ENCODE data around the gene SPDYA. TPM values are rescaled to one million over a fixed set of nuclear protein-coding genes. Genes with fewer than 3 reads are reported as not detected.

The SPDYA gene
- polyA plus RNA-seq, 2 of the 4 experiments (the other 2 are of a cell fraction) = 0.14 to 0.49 TPM

DNA sequence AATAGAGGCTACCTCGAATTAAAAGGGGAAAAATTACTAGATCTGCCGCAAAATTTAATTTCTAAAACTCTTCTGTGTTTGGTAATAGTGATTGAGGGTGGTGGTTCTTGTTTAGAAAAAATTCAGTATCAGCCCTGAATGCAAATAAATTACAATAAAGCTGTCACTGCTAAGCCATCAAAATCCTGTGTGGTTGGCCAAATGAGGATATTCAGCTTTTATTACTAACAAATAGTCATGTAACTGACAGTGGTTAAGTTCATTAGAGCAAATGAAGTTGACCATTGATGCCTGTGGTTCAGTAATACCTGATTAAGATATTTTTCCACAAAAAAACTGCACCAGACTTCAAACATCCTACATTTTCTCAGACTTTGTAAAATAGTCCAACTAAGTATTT lies 44.6 kb upstream of the SPDYA start:
- POLR2A ChIA-PET = no interaction called here
- ATAC-seq = no peak
- CTCF ChIA-PET = interaction anchor here (0.9 to 2.2 kb wide), 5 partner anchors 12 to 199 kb away, joined by 3 to 7 read pairs (median 4); partner anchors contain the start of gene PPP1CB
- H3K4me1 ChIP-seq = peaks cover 8% of the 10 kb centered on the region; the same call in 2 of the 3 replicates
- H3K9me3 ChIP-seq = peaks cover 7% of the 10 kb centered on the region; the same call in 1 of the 3 replicates
- FAIRE-seq = no peak
- WGBS (ENCODE audit: missing lambda C conversion rate) = 89% methylated on average over 2 of the region's 2 CpGs
- H3K4me3 ChIP-seq = no peak overlapping the region
- H3K4me2 ChIP-seq = no peak overlapping the region
- no peak overlapping the region for H3K27ac ChIP-seq
- TF ChIP-seq, protein P1, sequence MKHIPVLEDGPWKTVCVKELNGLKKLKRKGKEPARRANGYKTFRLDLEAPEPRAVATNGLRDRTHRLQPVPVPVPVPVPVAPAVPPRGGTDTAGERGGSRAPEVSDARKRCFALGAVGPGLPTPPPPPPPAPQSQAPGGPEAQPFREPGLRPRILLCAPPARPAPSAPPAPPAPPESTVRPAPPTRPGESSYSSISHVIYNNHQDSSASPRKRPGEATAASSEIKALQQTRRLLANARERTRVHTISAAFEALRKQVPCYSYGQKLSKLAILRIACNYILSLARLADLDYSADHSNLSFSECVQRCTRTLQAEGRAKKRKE (CRISPR knock-in tag; IDR thresholded peaks at IDR 0.05; ENCODE audit: low read depth) = no peak
- no peak for TF ChIP-seq SMC3 (IDR thresholded peaks at IDR 0.05)
- TF ChIP-seq ZSCAN20 (CRISPR knock-in tag; IDR thresholded peaks at IDR 0.05) = no peak
- TF ChIP-seq JUN (IDR thresholded peaks at IDR 0.05) = no peak
- TF ChIP-seq RARB (CRISPR knock-in tag; IDR thresholded peaks at IDR 0.05) = no peak
- TF ChIP-seq NFE2L2 (conservative IDR thresholded peaks at IDR 0.05; ENCODE audit: low read length) = no peak
- TF ChIP-seq MAFK (IDR thresholded peaks at IDR 0.05; ENCODE audit: partially characterized antibody) = no peak
- TF ChIP-seq, protein P2, sequence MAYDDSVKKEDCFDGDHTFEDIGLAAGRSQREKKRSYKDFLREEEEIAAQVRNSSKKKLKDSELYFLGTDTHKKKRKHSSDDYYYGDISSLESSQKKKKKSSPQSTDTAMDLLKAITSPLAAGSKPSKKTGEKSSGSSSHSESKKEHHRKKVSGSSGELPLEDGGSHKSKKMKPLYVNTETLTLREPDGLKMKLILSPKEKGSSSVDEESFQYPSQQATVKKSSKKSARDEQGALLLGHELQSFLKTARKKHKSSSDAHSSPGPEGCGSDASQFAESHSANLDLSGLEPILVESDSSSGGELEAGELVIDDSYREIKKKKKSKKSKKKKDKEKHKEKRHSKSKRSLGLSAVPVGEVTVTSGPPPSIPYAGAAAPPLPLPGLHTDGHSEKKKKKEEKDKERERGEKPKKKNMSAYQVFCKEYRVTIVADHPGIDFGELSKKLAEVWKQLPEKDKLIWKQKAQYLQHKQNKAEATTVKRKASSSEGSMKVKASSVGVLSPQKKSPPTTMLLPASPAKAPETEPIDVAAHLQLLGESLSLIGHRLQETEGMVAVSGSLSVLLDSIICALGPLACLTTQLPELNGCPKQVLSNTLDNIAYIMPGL (CRISPR knock-in tag; IDR thresholded peaks at IDR 0.05; ENCODE audit: borderline replicate concordance) = no peak
- TF ChIP-seq KDM1A (IDR thresholded peaks at IDR 0.05; ENCODE audit: low read depth) = no peak
- no peak for DNase-seq (ENCODE audit: low read depth in 1 of 2, low spot score in 1 of 2)

DNA sequence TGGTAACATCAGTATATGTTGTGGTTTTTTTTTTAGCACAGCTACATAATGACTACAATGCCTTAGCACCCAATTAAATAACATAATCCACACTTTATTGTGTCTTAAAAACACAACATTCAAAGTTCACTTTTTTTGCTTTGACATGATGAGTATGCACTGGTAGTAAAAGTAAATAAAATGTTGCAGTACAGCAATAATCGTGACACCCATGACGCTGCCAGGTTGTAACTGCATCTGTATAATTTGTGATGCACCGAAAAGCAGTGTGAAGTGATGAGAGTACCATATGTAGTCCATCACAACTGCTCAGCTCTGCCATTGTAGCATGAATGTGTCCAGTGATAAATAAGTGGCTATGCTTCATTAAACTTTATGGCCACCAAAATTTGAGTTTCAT lies 43.3 kb upstream of the SPDYA start:
- FAIRE-seq (no peak), ATAC-seq (no peak), DNase-seq (ENCODE audit: low read depth in 1 of 2, low spot score in 1 of 2) (no peak)
- TF ChIP-seq KDM1A (IDR thresholded peaks at IDR 0.05; ENCODE audit: low read depth) (no peak), EP300 (IDR thresholded peaks at IDR 0.05) (no peak), ZFP36 (IDR thresholded peaks at IDR 0.05; ENCODE audit: borderline replicate concordance, partially characterized antibody) (no peak)
- TF ChIP-seq, protein P3, sequence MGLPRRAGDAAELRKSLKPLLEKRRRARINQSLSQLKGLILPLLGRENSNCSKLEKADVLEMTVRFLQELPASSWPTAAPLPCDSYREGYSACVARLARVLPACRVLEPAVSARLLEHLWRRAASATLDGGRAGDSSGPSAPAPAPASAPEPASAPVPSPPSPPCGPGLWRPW (IDR thresholded peaks at IDR 0.05) = no peak
- 90% methylated on average over 3 of the region's 3 CpGs for WGBS (ENCODE audit: missing lambda C conversion rate)
- ChIA-PET CTCF (interaction anchor here (0.6 to 1.3 kb wide), 2 partner anchors 14 to 1036 kb away, joined by 3 to 4 read pairs; no protein-coding TSS in a partner anchor), POLR2A (no interaction called here)
- H3K4me3 ChIP-seq = no peak overlapping the region
- H3K4me1 ChIP-seq = peaks cover 8% of the 10 kb centered on the region; the same call in 2 of the 3 replicates
- no peak overlapping the region for H3K4me2 ChIP-seq
- peaks cover 7% of the 10 kb centered on the region; the same call in 1 of the 3 replicates for H3K9me3 ChIP-seq
- H3K27ac ChIP-seq = no peak overlapping the region

DNA sequence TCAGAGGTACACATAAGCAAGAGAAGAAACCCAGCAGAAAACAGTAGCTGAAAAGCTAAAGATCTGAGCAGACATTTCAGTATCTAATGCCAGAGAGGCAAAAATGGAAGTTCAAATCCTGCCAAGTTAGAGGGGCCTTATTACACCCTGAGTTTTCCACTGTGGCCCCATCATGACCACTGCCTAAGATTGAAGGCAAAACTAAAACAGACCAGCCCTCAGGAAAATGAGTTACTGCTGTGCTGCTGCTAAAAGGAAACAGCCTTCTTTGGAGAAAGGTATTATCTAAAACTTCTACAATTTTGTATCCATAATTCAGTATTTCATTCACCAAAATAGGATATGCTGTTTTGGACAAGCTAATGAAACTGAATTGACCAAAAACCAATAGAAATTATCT lies 42.2 kb upstream of the SPDYA start:
- Histone ChIP-seq H3K27ac (no peak overlapping the region), H3K9me3 (peaks cover 7% of the 10 kb centered on the region; the same call in 1 of the 3 replicates), H3K4me3 (no peak overlapping the region), H3K4me2 (no peak overlapping the region), H3K4me1 (peaks cover 8% of the 10 kb centered on the region; the same call in 1 of the 3 replicates)
- no peak for FAIRE-seq
- no peak for DNase-seq (ENCODE audit: low read depth in 1 of 2, low spot score in 1 of 2)
- TF ChIP-seq NFE2L2 (conservative IDR thresholded peaks at IDR 0.05; ENCODE audit: low read length) (no peak), CHD2 (IDR thresholded peaks at IDR 0.05; ENCODE audit: low read length, partially characterized antibody) (no peak), HEYL (CRISPR knock-in tag; IDR thresholded peaks at IDR 0.05) (no peak)
- TF ChIP-seq, protein P1 (CRISPR knock-in tag; IDR thresholded peaks at IDR 0.05; ENCODE audit: low read depth) = no peak
- POLR2A ChIA-PET = no interaction called here
- CTCF ChIA-PET = interaction anchor here (1.2 to 2.5 kb wide), 3 partner anchors 15 to 174 kb away, joined by 3 to 10 read pairs (median 4); no protein-coding TSS in a partner anchor
- ATAC-seq = no peak

DNA sequence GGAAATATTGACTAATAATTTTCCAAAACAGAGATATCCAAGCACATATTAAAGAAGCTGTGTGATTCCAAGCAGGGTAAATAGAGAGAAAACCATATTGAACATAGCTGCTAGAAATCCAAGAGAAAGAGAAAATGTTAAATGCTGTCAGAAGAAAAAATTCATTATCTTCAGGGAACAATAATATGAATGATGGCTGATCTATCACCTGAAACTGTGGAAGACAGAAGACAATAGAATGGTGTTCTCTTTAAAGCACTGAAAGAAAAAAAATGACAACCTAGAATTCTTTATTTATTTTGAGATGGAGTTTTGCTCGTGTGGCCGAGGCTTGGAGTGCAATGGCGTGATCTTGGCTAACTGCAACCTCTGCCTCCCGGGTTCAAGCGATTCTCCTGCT lies 41.7 kb upstream of the SPDYA start:
- ATAC-seq = no peak
- H3K4me2 ChIP-seq = no peak overlapping the region
- H3K4me3 ChIP-seq = no peak overlapping the region
- no peak for DNase-seq (ENCODE audit: low read depth in 1 of 2, low spot score in 1 of 2)
- 95% methylated on average over 5 of the region's 5 CpGs for WGBS (ENCODE audit: missing lambda C conversion rate)
- H3K4me1 ChIP-seq = peaks cover 8% of the 10 kb centered on the region; the same call in 1 of the 3 replicates
- ChIA-PET CTCF (interaction anchor here (0.9 to 2.5 kb wide), 4 partner anchors 15 to 202 kb away, joined by 3 to 10 read pairs (median 4); no protein-coding TSS in a partner anchor), POLR2A (no interaction called here)
- no peak for FAIRE-seq
- H3K27ac ChIP-seq = no peak overlapping the region
- peaks cover 7% of the 10 kb centered on the region; the same call in 1 of the 3 replicates for H3K9me3 ChIP-seq
- TF ChIP-seq, protein P4, sequence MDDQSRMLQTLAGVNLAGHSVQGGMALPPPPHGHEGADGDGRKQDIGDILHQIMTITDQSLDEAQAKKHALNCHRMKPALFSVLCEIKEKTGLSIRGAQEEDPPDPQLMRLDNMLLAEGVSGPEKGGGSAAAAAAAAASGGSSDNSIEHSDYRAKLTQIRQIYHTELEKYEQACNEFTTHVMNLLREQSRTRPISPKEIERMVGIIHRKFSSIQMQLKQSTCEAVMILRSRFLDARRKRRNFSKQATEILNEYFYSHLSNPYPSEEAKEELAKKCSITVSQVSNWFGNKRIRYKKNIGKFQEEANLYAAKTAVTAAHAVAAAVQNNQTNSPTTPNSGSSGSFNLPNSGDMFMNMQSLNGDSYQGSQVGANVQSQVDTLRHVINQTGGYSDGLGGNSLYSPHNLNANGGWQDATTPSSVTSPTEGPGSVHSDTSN (IDR thresholded peaks at IDR 0.05) = no peak
- no peak for TF ChIP-seq FOXS1 (CRISPR knock-in tag; IDR thresholded peaks at IDR 0.05)
- no peak for TF ChIP-seq POLR2AphosphoS2 (conservative IDR thresholded peaks at IDR 0.05; ENCODE audit: low read length)
- no peak for TF ChIP-seq TP53 (CRISPR knock-in tag; IDR thresholded peaks at IDR 0.05)
- TF ChIP-seq BHLHE40 (IDR thresholded peaks at IDR 0.05; ENCODE audit: low read depth, low read length) = no peak
- TF ChIP-seq, protein P5, sequence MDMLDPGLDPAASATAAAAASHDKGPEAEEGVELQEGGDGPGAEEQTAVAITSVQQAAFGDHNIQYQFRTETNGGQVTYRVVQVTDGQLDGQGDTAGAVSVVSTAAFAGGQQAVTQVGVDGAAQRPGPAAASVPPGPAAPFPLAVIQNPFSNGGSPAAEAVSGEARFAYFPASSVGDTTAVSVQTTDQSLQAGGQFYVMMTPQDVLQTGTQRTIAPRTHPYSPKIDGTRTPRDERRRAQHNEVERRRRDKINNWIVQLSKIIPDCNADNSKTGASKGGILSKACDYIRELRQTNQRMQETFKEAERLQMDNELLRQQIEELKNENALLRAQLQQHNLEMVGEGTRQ (IDR thresholded peaks at IDR 0.05) = no peak
- no peak for TF ChIP-seq RAD21 (conservative IDR thresholded peaks at IDR 0.05 in 1 of 2, IDR thresholded peaks at IDR 0.05 in 1 of 2)
- TF ChIP-seq, protein P6, sequence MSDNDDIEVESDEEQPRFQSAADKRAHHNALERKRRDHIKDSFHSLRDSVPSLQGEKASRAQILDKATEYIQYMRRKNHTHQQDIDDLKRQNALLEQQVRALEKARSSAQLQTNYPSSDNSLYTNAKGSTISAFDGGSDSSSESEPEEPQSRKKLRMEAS (IDR thresholded peaks at IDR 0.05) = no peak
- no peak for TF ChIP-seq CEBPB (IDR thresholded peaks at IDR 0.05)
- TF ChIP-seq CHD2 (IDR thresholded peaks at IDR 0.05; ENCODE audit: low read length, partially characterized antibody) = no peak
- TF ChIP-seq GATA3 (IDR thresholded peaks at IDR 0.05; ENCODE audit: borderline replicate concordance) = no peak
- no peak for TF ChIP-seq TFCP2L1 (CRISPR knock-in tag; IDR thresholded peaks at IDR 0.05)

Measured in A549 (cell line).